ENCODE results near the gene CALN1.

- no peak for TF ChIP-seq POLR2AphosphoS5 (IDR thresholded peaks at IDR 0.05; ENCODE audit: low read depth, low read length)
- TF ChIP-seq POLR2A (IDR thresholded peaks at IDR 0.05; ENCODE audit: low read depth, low read length), result no peak
Measured at GRCh38 chr7:72235351-72235750, 176.8 kb downstream of the CALN1 start.
